Ishikawa (cell line): ENCODE results near the gene PTPRD.

ENCODE experiments used
- CEBPB ChIP-seq: IDR thresholded peaks from 2 replicates; pipeline ENCODE4 v1.6.1; 2012
- CREB1 ChIP-seq: IDR thresholded peaks from 2 replicates; pipeline ENCODE4 v1.6.1; 2012; ENCODE audit warnings: low read depth
- EGR1 ChIP-seq: IDR thresholded peaks from 2 replicates; pipeline ENCODE4 v1.6.1; 2012
- EP300 ChIP-seq: IDR thresholded peaks from 2 replicates; pipeline ENCODE4 v1.6.1; 2012; ENCODE audit warnings: borderline replicate concordance
- FOXM1 ChIP-seq: IDR thresholded peaks from 2 replicates; pipeline ENCODE4 v1.6.1; 2012; ENCODE audit warnings: low read depth, borderline replicate concordance
- NFIC ChIP-seq: IDR thresholded peaks from 2 replicates; pipeline ENCODE4 v1.6.1; 2012
- RAD21 ChIP-seq: IDR thresholded peaks from 2 replicates; pipeline ENCODE4 v1.6.1; 2012; ENCODE audit warnings: low read depth
- TAF1 ChIP-seq: IDR thresholded peaks from 2 replicates; pipeline ENCODE4 v1.6.1; 2012; ENCODE audit warnings: low read depth, mild to moderate bottlenecking
- TCF12 ChIP-seq: IDR thresholded peaks from 2 replicates; pipeline ENCODE4 v1.6.1; 2012; ENCODE audit warnings: low read depth
- TEAD4 ChIP-seq: IDR thresholded peaks from 2 replicates; pipeline ENCODE4 v1.6.1; 2012
- USF1 ChIP-seq: IDR thresholded peaks from 2 replicates; pipeline ENCODE4 v1.6.1; 2012
- YY1 ChIP-seq: IDR thresholded peaks from 2 replicates; pipeline ENCODE4 v1.6.1; 2012; ENCODE audit warnings: low read depth
- ZBTB7A ChIP-seq: IDR thresholded peaks from 2 replicates; pipeline ENCODE4 v1.6.1; 2012; ENCODE audit warnings: low read depth
- TF ChIP-seq, protein P1 (sequence below): IDR thresholded peaks from 2 replicates; pipeline ENCODE4 v1.6.1; 2012; ENCODE audit warnings: low read depth, mild to moderate bottlenecking
- TF ChIP-seq, protein P2 (sequence below): IDR thresholded peaks from 2 replicates; pipeline ENCODE4 v1.6.1; 2012

The PTPRD gene

DNA sequence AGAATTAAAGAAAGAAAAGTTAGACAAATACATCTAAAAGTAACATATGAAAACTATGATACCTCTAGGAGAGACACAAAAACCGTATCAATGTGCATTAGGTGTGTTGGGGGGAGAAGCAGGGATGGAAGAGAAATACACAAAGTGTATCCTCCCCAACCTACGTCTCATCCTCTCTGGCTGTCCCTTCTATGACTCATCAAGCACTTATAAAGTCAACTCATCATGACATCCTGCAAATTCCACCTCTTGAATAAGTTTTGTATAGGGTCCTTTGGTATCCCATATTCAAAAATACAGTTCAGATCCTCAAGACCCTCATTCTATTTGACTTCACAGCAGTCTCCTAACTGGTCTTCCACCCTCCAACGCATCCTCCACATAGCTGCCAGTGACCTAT, 1895.7 kb downstream of the PTPRD start:
- TF ChIP-seq, protein P1, sequence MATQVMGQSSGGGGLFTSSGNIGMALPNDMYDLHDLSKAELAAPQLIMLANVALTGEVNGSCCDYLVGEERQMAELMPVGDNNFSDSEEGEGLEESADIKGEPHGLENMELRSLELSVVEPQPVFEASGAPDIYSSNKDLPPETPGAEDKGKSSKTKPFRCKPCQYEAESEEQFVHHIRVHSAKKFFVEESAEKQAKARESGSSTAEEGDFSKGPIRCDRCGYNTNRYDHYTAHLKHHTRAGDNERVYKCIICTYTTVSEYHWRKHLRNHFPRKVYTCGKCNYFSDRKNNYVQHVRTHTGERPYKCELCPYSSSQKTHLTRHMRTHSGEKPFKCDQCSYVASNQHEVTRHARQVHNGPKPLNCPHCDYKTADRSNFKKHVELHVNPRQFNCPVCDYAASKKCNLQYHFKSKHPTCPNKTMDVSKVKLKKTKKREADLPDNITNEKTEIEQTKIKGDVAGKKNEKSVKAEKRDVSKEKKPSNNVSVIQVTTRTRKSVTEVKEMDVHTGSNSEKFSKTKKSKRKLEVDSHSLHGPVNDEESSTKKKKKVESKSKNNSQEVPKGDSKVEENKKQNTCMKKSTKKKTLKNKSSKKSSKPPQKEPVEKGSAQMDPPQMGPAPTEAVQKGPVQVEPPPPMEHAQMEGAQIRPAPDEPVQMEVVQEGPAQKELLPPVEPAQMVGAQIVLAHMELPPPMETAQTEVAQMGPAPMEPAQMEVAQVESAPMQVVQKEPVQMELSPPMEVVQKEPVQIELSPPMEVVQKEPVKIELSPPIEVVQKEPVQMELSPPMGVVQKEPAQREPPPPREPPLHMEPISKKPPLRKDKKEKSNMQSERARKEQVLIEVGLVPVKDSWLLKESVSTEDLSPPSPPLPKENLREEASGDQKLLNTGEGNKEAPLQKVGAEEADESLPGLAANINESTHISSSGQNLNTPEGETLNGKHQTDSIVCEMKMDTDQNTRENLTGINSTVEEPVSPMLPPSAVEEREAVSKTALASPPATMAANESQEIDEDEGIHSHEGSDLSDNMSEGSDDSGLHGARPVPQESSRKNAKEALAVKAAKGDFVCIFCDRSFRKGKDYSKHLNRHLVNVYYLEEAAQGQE: no peak
- no peak for TF ChIP-seq CEBPB
- no peak for TF ChIP-seq YY1
- no peak for TF ChIP-seq NFIC
- no peak for TF ChIP-seq TCF12
- TF ChIP-seq FOXM1: no peak
- TF ChIP-seq TAF1: no peak
- TF ChIP-seq RAD21: no peak

DNA sequence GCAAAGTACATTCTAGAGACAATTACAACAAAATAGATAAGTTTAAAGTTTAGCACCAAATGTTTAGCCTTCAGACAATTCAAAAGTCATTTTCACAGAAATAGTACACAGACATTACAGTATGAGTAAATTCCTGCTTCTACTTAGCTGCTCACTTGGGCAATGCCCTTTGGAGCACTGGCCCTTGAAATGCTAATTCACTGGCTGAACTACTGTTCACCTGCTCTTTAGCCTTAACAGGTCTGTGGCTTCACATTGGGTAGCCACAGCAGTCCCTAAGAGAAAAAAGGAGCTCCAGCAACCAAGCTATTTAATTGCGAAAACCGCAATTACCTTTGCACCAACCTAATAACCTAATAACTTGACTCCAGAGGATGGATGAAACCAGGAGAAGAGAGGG, 1897.0 kb downstream of the PTPRD start:
- TF ChIP-seq TAF1 (no peak), CREB1 (no peak), USF1 (no peak), TEAD4 (no peak), ZBTB7A (no peak), CEBPB (no peak), EGR1 (no peak), YY1 (no peak), NFIC (no peak), RAD21 (no peak), FOXM1 (no peak), EP300 (no peak), TCF12 (no peak)
- TF ChIP-seq, protein P1: no peak
- TF ChIP-seq, protein P2, sequence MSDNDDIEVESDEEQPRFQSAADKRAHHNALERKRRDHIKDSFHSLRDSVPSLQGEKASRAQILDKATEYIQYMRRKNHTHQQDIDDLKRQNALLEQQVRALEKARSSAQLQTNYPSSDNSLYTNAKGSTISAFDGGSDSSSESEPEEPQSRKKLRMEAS: no peak

DNA sequence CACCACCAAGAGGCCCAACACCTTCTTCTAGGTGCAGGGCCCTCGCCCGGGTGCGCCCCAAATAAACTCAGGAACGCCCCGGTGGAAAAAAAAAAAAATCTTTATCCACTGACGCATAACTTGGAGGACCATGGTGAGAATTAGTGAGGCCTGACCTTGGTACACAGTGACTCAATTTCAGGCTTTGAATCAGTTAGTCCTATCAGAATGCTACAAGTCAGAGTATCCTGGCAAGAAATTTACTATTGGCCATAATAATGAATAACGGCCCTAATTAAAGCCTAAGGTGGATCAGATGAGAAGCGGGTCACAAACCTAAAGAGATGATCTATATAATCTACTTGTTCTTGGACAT, 1899.0 kb downstream of the PTPRD start:
- TF ChIP-seq TCF12 (no peak), ZBTB7A (no peak), EGR1 (no peak), EP300 (no peak), NFIC (no peak), CEBPB (no peak), CREB1 (no peak), TAF1 (no peak), USF1 (no peak), RAD21 (no peak), TEAD4 (no peak), YY1 (no peak), FOXM1 (no peak)
- TF ChIP-seq, protein P1: no peak
- TF ChIP-seq, protein P2: no peak

GRCh38 chr9:8713149-8713810, 1899.5 kb downstream of the PTPRD start:
- TF ChIP-seq ZBTB7A: no peak
- no peak for TF ChIP-seq TAF1
- TF ChIP-seq USF1: no peak
- no peak for TF ChIP-seq YY1
- TF ChIP-seq, protein P2: no peak
- TF ChIP-seq FOXM1: no peak
- TF ChIP-seq TCF12: no peak
- no peak for TF ChIP-seq EP300
- TF ChIP-seq EGR1: no peak
